GM18498 (cell line): ENCODE measurements around the gene CWC22.
"Not testable (repeated sequence)": the region's sequence is repeated elsewhere in the genome, so short reads cannot be mapped to it uniquely, and the experiment has no call there.

Source experiments
- ATAC-seq: cut with Tn5 transposase; IDR thresholded peaks from one replicate; pipeline ENCODE4 v1.9.1; 2021; ENCODE audit warnings: mild to moderate bottlenecking, moderate library complexity; ENCODE audit not compliant: unreplicated experiment

The CWC22 gene

DNA sequence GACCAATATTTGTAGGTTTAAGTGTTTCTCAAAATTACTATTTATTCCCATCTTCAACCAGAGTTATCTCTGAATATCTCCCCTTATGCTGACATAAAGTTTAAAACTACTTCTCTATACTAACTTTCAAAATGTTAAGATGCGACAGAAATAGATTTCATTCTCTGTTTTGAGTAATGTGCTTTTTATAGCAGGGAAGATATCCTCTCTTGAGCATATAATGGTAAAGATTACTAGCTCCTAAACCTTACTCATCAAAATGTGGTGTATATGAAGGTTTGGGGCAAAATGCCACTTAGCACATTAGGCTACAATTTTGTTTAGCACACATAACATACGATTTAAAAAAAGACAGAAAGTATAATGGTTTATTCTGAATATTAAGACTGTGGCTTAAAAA, 54.4 kb downstream of the CWC22 start:
- ATAC-seq, result no peak

DNA sequence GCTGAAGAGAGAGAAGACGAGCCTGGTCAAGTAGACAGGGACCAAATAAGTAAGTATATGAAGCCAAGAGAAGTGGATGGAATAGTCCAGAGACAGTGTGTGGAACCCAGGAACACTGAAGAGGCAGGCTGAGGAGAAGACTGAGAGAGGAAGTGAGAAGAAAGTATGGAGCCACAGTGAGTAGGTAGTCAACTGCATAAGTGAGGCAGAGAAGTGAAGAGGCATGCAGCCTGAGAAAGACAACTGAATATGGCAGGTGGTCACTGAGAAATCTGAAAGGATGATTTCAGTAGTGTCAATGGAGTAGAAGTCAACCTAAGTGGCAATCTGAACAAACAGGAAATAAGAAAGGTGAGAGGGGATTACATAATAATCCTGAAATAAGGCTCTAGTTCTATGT, 55.4 kb downstream of the CWC22 start:
- peak; percentile 65 for ATAC-seq

DNA sequence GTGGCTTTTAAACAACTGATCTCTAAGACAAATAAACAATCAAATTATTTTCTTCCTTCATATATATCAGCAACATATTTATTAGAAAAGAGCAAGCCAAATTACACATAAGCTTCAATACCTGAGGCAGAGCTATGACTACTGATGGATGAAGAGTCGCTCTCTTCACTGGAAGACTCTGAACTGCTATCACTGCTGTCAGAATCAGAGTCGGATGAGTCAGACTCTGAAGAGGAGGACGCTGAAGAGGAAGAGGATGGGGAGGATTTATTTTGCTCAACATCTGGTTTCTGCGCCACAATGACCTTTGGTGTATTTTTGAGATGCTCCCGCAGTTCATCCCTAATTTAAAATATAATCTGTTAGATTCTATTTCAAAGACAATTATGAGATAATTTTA, 56.7 kb downstream of the CWC22 start:
- no peak for ATAC-seq

DNA sequence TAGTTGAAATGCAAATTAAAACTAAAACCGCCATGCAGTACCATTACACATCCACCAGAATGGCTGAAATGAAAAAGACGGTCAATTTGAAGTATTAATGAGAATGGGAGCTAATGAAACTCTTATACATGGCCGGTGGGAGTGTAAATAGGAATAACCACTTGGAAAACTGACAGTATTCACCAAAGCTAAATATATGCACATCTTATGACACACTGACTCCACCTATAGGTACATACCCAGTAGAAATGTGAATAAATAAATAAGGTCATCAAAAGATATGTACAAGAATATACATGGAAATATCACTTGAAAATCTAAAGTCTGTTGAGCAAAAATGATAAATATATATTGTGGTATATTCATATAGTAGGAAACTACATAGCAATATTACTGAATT, 57.7 kb downstream of the CWC22 start:
- no peak for ATAC-seq

DNA sequence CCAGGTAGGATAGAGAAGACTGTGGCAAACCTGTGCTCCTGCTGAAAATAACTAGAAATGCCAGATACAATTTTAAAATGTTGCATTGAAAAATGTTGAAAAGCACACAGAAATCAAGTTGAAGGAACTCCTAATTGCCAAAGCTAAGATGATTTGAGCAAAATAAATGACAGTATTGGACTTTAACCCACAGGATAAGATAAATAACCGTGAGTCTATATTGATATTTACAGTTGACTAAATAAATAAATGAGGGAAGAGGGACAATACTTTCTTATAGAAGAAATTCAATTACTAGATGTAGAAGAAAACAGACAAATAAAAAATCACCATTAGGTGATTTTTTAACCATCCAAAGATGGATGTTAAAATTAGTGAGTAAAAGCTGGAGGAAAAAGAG, 59.0 kb downstream of the CWC22 start:
- no peak for ATAC-seq

DNA sequence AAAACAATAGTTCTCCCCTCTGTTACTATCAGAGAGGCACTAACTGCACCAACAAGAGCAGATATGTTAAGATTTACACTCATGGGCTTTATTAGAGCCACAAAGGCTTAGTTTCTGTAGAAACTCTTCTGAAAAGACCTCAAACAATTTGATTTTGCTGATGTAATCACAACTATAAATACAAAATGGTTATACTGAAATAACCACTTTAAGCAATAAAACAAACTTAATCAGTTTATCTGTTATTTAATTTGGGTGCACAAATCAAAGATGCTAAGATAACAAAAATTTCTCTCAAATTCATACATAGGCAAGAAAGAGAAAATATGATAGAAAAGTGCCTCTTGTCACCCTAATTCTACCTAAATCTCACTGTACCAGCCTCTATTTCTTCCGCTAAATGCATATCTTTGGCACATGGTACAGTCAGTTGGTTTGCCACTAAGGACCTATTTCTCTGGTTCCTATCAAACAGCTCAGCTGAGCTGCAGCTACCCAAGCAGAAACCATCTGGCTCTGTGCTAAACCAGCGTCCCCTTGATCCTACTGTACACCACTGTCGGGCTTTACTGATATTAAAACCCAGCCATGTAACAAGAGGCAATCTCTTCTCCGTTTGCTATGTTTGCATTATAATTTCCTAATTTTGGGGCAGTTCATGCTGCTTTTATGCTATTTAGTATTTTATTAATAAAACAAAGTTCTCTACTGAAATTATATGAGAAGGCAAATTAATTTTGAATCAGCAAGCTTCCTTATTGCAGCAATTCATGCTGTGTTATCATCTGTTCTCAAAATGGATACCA, 60.1 kb downstream of the CWC22 start:
- no peak for ATAC-seq

DNA sequence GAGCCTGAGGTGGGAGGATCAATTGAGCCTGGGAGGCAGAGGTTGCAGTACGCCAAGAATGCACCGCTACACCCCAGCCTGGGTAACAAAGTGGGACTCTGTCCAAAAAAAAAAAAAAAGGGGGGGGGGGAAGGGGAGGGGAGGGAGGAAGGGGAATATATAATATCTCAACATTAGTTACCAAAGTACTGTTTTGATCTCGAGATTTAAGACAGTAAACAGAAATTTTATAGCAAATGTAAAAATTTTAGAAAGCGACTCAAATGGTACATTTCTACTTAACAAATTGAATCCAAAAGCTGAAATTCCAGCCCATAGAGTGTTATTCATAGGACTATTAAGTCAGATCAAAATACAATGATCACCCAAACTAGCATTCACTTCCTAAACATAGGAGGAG, 60.8 kb downstream of the CWC22 start:
- no peak for ATAC-seq

DNA sequence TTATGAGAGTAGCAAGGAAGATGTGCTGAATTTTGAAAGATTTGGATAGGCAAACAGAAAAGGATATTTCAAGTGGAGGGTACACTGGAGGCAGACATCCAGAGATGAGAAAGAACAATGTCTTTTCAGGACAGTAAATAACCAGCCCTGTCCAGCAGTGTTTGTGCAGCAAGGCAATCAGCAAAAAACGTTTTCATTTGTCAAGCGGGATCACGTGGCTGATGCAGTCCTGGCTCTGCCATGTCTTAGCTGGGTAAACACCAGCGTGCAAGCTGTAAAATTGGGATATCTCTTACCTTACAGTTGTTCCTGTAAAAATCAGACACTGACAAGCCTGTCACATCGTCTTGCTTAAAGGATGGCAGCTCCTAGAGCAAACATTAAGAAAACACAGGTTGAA, 67.8 kb downstream of the CWC22 start:
- no peak for ATAC-seq

DNA sequence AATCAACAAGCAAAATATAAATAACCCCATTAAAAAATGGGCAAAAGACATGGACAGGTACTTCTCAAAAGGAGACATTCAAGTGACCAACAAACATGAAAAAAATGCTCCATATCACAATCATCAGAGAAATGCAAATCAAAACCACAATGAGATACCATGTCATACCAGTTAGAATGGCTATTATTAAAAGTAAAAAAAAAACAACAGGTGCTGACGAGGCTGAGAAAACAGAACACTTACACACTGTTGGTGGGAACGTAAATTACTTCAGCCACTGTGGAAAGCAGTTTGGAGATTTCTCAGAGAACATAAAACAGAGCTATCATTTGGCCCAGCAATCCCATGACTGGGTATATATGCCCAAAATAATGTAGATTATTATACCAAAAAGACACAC, 69.1 kb downstream of the CWC22 start:
- ATAC-seq, result no peak

DNA sequence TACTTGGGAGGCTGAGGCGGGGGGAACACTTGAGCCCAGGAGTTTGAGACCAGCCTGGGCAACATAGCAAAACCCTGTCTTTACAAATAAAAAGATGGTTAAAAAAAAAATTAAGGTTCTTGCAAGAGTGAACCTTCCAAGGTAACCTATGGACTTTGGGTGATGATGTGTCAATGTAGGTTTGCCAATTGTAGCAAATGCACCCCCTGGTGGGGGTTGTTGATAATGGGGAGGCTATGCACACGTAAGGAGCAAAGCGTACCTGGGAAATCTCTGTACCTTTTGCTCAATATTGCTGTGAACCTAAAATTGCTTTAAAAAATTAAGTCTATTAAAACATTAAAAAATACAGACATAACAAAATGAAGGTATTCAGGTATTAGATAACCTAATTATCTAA, 70.4 kb downstream of the CWC22 start:
- ATAC-seq, result peak; percentile 66

DNA sequence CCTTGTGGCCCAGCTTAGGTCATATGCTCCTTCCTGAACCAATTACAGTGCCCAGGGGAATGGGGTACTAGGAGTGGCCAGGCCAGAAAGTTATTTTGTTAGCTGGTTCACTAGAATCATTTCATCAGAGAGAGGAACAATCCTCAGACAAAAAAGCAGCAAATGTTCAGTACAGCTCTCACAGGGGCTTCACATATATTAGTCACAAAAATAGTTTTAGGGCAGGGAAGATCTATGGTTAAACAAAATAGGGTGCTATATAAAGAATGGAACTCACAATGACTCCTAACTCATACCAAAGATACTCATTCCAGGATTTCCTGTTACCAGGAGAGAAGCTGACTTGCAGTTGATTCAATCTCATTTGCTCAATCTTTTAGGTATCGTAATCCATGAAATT, 71.0 kb downstream of the CWC22 start:
- no peak for ATAC-seq

DNA sequence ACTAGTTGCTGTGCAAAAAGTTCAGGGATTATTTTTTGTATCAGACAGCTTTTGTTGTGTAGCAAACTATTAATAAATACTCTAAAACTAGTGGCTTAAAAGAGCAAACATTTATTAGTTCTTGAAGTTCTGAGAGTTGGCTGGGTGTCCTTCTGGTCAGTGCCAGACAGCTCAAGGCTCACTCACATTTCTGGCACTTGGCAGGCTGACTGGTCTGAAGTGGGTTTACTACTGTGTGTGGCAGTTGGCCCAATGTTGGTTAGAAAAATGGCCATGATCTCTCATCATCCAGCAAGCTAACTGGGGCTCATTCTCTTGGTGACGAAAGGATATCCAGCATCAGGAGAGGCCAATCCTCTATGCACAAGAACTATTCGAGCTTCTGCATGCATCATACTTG, 74.3 kb downstream of the CWC22 start:
- no peak for ATAC-seq

DNA sequence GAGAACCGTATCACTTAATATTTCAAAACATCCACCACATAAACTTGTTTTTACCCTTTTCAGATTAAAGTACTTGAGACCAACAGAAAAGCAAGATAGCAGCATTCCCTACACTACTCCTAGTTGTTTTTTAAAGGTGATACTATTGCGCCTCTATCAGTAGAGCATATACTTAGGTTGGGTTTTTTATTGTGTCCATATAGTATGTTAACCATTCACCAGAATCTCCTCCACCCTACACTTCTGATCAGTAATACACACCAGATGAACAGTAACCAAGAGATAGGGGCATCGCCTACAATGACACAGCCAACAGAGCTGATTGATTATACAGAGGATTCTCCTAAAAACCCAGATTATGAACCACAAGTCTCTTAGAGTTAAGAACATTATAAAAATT, 75.6 kb downstream of the CWC22 start:
- no peak for ATAC-seq

DNA sequence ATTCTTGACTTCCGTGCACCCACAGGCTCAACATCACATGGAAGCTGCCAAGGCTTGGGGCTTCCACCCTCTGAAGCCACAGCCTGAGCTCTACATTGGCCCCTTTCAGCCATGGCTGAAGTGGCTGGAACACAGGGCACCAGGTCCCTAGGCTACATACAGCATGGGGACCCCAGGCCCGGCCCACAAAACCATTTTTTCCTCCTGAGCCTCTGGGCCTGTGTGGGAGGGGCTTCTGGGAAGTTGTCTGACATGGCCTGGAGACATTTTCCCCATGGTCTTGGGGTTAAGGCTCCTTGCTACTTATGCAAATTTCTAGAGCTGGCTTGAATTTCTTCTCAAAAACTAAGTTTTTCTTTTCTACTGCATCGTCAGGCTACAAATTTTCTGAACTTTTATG, 77.1 kb downstream of the CWC22 start:
- ATAC-seq, result not testable (repeated sequence)

DNA sequence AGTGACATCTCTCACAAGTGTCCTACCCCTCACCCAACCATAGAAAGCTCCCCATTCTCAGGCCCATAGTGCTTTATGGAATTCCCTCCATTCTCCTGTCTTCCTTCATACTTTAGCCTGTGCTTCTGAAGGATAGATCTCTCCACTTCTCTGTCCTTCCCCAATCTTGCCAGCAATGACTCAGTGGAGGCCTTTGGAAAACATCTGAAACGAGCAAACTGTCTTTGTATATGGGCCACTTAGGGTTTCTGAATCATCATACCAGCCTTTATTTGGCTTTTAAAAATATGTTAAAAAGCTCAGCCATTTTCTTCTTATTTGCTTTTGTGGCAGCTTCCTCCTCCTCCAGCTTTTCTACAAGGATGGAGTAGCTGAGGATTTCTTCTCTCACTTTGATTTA, 80.1 kb downstream of the CWC22 start:
- ATAC-seq, result no peak

DNA sequence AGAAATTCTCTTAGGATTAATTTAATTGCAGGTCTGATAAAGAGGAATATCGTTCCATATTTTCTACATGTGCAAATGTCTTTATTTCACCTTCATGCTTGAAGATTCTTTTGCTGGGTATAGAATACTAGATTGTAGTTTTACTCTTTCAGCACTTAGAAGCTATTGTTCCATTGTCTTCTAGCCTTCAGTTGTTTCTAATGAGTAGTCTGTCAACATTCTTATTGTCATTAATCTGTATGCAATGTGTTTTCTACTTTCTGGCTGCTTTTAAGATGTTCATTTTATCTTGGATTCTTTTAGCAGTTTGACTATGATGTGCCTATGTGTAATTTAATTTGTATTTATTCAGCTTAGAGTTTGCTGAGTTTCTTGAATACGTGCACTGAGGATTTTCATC, 81.4 kb downstream of the CWC22 start:
- ATAC-seq, result no peak

DNA sequence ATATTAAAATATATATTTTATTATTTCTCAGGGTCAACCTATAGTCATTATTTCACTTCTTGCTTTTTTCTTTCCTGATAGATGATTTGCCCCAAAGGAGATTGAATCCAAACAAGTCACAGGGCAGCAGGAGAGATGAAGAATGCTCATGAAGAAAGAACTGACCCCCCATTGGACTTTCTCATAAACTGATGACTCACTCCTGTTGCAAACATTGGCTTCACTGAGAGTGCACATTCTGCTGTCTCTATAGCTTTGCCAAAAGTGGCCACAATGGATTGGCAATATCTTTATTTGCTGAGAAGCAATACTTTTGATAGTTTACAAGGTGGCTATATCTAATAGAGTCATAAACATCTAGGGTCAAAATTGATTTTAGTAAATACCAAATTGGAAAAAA, 89.8 kb downstream of the CWC22 start:
- ATAC-seq, result no peak

DNA sequence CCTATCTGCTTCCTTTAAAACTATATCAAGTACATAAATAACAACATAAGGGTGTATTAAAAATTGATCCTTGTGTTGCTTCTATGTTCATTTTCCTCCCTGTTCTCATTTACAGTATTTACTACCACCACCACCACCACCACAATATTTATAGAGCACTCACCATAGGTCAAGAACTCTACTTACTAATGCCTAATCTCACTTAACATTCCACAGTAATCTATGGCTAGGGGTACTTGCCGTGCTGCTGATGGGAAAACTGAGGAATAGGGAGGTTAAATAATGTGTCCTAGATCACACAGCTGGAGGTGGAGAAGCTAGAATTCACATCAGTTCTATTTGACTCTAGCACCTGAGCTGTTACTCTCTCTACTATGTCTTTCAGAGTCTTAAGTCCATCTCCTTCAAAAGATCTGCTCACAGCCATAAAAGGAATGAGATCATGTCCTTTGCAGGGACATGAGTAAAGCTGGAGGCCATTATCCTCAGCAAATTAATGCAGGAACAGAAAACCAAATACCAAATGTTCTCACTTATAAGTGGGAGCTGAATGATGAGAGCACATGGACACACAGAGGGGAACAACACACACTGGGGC, 91.6 kb downstream of the CWC22 start:
- ATAC-seq, result no peak

DNA sequence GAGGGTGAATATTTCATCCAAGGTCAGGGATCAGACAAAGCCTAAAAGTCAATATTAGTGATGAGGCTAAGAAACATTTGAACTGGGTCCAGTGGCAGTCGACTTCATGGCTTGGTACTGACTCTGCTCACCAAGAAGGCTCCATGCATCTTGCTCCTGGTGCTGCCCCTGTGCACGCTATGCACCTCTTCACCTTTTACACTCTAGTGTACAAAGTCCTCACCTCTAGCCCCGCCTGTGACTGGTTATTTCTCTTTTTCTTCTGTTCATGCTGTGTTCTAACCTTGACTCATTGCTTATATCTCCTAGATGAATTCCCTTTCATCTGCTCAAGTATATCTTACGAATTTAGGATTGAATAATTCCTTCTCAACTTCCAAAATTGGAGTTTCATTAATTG, 93.3 kb downstream of the CWC22 start:
- no peak for ATAC-seq

DNA sequence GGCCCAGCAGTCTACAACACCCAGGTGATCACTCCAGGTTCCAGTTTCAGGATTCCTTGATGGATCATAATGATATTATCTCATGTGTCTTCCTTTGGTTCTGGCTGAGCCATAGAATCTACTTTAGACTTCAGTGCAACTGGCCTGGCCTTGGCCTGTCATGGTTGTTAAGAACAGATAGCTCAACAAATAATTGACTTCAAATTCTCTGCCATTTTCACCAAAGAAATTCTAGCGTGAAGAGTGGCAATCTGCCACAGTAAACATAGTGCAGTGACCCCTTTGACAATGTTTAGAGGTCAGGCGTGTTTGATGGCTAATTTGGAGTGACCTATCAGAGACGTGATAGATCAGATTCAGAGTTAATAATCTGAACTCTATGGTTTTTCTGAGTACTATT, 95.5 kb downstream of the CWC22 start:
- ATAC-seq, result no peak

DNA sequence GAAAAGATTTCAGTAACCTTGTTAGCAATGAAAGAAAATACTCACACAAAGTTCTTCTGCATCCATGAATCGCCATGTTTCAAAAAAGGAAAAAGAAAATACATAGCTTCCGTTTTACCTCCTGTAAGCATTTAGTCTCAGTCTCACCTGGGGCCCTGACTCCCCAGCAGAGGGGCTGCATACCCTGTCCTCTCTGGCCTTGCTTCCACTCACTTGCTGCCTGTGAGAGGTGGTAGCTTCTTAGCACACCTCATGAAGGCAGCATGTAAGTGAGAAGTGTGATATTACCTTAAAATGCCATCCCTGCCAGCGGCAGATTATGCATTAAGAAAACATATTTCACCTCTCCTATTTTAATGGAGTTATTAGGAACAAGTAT, 96.4 kb downstream of the CWC22 start:
- ATAC-seq, result no peak

DNA sequence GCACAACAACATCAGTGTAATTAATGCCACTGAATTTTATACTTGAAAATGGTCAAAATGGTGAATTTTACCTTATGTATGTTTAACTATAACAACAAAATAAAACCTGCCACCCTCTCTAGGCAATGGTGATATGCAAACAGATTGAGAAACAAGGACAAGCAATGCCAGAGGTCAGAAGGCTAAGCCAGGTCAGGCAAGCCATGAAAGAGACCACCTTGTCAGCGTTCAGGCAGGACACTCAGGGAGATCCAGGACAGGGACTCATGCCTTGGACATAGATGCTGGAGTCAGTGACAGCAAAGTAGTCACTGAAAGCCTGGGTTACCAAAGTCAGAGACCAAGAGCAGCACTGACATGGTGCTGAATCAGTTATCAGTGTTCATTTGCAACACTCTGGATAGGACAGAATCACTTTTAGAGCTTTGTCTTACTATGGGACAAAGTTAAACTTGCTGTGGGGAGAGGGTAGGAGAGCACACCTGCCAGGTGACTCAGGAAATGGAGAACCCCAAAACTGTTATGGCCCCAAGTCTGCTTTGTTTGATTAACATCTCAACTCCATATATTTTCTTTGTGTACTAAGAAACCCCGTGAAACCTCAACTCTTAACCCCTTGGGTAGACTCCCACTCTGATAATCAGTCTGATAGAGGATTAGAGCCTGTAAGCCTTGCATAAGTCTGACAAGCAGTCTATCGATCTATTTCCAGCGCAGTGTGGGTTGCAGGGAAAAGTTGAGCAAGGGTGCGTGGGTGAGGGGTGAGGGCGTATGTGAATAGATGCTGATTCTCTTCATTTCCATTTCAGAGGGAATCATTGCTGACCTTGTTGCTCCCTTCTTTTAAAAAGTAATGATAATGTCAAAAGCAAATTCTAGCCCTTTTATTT, 97.0 kb downstream of the CWC22 start:
- no peak for ATAC-seq
